DND-41 (cell line): ENCODE results near the gene STAG3.
"Not testable (repeated sequence)": the region's sequence is repeated elsewhere in the genome, so short reads cannot be mapped to it uniquely, and the experiment has no call there.

ENCODE experiments used
- ATAC-seq: fragments of 200-7000 bp; cut with Tn5 transposase; 3 replicates; pipeline ENCODE4 v1.9.1; 2021; ENCODE audit warnings: low read depth; ENCODE audit not compliant: insufficient read depth
- DNase-seq: peaks from one replicate; pipeline ENCODE4 v3.0.0-alpha.2; 2020
- H2AFZ ChIP-seq: 2 replicates; pipeline ENCODE4 v1.6.0; 2012; ENCODE audit warnings: low read depth, low read length
- H3K27ac ChIP-seq: 2 replicates; pipeline ENCODE4 v1.5.1; 2012; ENCODE audit warnings: low read length, inconsistent platforms
- H3K27me3 ChIP-seq: fragments of 200-600 bp; sonication (generic); 2 replicates; pipeline ENCODE4 v1.6.0; 2012; ENCODE audit warnings: low read length, mild to moderate bottlenecking, inconsistent platforms; ENCODE audit not compliant: insufficient read depth, poor library complexity
- H3K36me3 ChIP-seq: 2 replicates; pipeline ENCODE4 v1.5.1; 2012; ENCODE audit warnings: low read length, inconsistent platforms; ENCODE audit not compliant: insufficient read depth
- H3K4me1 ChIP-seq: 2 replicates; pipeline ENCODE4 v1.5.1; 2012; ENCODE audit warnings: mild to moderate bottlenecking, low read length; ENCODE audit not compliant: insufficient read depth
- H3K4me2 ChIP-seq: 2 replicates; pipeline ENCODE4 v1.6.0; 2012; ENCODE audit warnings: mild to moderate bottlenecking, moderate library complexity, low read length, inconsistent platforms; ENCODE audit not compliant: insufficient read depth
- H3K4me3 ChIP-seq, 2 experiments: fragments of 200-600 bp in 1 of 2; shearing (Covaris generic) in 1 of 2; 2 replicates each; pipeline ENCODE4 v1.5.1; 2012 to 2016; ENCODE audit warnings: inconsistent platforms in 2 of 2, low read length in 2 of 2, mild to moderate bottlenecking in 2 of 2, low read depth in 1 of 2, moderate library complexity in 1 of 2
- H3K79me2 ChIP-seq: 2 replicates; pipeline ENCODE4 v1.6.0; 2012; ENCODE audit warnings: low read length, inconsistent platforms; ENCODE audit not compliant: insufficient read depth
- H3K9ac ChIP-seq: 2 replicates; pipeline ENCODE4 v1.6.0; 2012; ENCODE audit warnings: low read depth, mild to moderate bottlenecking, inconsistent platforms, low read length, moderate library complexity
- H3K9me3 ChIP-seq: 2 replicates; pipeline ENCODE4 v1.5.1; 2012; ENCODE audit warnings: low read length, moderate library complexity, mild to moderate bottlenecking, inconsistent platforms; ENCODE audit not compliant: insufficient read depth, severe bottlenecking
- H4K20me1 ChIP-seq: 2 replicates; pipeline ENCODE4 v1.6.0; 2012; ENCODE audit warnings: low read length; ENCODE audit not compliant: insufficient read depth
- EZH2 ChIP-seq: IDR thresholded peaks from 3 replicates; pipeline ENCODE4 v1.6.1; 2012; ENCODE audit warnings: borderline replicate concordance, low read depth, mild to moderate bottlenecking, moderate library complexity, low read length, inconsistent platforms; ENCODE audit not compliant: severe bottlenecking
- TF ChIP-seq, protein P1 (sequence below): IDR thresholded peaks from 2 replicates; pipeline ENCODE4 v1.5.1; 2012; ENCODE audit warnings: borderline replicate concordance, low read length, moderate library complexity, mild to moderate bottlenecking; ENCODE audit not compliant: poor library complexity, severe bottlenecking; ENCODE audit errors: extremely low read depth

STAG3 gene

DNA sequence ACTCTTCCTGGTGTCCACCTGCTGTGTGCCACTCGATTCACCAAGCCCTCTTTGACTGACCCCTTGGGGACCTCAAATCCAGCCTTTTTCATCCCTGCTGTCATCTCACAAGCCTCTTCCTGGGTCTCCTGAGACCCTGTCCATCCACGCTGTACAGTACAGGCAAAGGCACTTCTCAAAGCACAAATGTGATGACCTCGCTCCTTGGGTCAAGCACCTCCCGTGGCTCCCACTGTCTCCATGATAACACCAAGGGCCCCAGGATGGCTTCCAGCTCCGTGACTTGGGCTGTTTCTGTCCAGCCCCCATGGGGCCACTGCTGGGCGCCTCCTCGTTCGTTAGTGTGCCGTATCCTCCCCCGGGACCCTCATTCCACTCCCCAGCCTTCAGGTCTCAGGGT lies 70.8 kb downstream of the STAG3 start:
- TF ChIP-seq EZH2: no peak
- TF ChIP-seq, protein P1, sequence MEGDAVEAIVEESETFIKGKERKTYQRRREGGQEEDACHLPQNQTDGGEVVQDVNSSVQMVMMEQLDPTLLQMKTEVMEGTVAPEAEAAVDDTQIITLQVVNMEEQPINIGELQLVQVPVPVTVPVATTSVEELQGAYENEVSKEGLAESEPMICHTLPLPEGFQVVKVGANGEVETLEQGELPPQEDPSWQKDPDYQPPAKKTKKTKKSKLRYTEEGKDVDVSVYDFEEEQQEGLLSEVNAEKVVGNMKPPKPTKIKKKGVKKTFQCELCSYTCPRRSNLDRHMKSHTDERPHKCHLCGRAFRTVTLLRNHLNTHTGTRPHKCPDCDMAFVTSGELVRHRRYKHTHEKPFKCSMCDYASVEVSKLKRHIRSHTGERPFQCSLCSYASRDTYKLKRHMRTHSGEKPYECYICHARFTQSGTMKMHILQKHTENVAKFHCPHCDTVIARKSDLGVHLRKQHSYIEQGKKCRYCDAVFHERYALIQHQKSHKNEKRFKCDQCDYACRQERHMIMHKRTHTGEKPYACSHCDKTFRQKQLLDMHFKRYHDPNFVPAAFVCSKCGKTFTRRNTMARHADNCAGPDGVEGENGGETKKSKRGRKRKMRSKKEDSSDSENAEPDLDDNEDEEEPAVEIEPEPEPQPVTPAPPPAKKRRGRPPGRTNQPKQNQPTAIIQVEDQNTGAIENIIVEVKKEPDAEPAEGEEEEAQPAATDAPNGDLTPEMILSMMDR: no peak
- Histone ChIP-seq H4K20me1 (peaks cover 8% of the 10 kb centered on the region; the same call in 1 of the 2 replicates), H3K4me2 (no peak overlapping the region), H3K9ac (no peak overlapping the region), H3K4me3 (no peak overlapping the region), H3K36me3 (no peaks in the 10 kb centered on the region), H2AFZ (no peak overlapping the region), H3K79me2 (peaks cover 35% of the 10 kb centered on the region), H3K9me3 (no peaks in the 10 kb centered on the region), H3K27me3 (no peaks in the 10 kb centered on the region), H3K4me1 (no peaks in the 10 kb centered on the region), H3K27ac (no peak overlapping the region)
- no peak for ATAC-seq
- no peak for DNase-seq

DNA sequence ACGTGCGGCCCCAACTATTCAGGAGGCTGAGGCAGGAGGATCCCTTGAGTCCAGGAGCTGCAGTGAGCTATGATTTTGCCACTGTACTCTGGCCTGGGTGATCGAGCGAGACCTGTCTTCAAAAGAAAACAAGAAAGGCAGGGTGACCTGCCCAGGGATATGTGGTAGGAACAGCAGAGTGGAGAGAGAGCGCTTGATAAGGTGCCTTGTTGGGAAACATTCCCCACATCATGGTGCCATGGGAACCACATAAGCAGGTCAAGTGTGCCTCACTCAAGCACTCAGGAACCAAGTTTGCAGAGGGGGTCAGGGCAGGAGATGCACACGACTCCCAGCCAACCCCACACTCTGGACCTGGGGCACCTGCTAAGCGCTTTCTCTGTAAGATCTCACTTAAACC lies 79.3 kb downstream of the STAG3 start:
- no peaks in the 10 kb centered on the region for H3K27me3 ChIP-seq
- DNase-seq: no peak
- H3K4me1 ChIP-seq: no peaks in the 10 kb centered on the region
- no peaks in the 10 kb centered on the region for H3K36me3 ChIP-seq
- ATAC-seq: no peak
- H3K79me2 ChIP-seq: peaks cover 41% of the 10 kb centered on the region
- peaks cover 23% of the 10 kb centered on the region for H4K20me1 ChIP-seq
- TF ChIP-seq, protein P1: no peak
- no peak for TF ChIP-seq EZH2
- H2AFZ ChIP-seq: no peak overlapping the region
- H3K4me3 ChIP-seq: no peak overlapping the region
- H3K27ac ChIP-seq: no peak overlapping the region
- no peak overlapping the region for H3K4me2 ChIP-seq
- no peaks in the 10 kb centered on the region for H3K9me3 ChIP-seq
- H3K9ac ChIP-seq: no peak overlapping the region

DNA sequence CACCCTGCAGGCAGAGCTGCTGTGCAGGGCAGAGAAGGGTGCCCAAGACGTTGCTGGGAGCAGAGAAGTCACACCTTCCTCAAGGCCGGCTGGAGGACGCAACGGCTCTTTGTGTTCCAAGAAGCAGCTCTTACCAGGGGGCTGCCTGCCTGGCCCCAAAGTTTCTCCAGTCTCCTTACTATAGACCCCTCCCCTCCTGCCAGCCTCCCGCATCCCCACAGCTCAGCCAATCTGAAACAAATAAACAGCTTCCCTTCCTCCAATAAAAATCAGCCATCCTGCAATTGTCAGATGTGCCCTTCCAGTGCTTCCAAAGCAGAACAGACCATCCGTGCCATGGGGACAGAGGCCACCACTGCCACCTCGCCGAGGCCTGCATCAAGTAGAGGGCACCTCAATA lies 82.3 kb downstream of the STAG3 start:
- not testable (repeated sequence) for H3K27ac ChIP-seq, H3K9ac ChIP-seq, ATAC-seq, H3K36me3 ChIP-seq, H3K4me2 ChIP-seq, H3K27me3 ChIP-seq, H3K9me3 ChIP-seq, DNase-seq, H3K4me1 ChIP-seq, H2AFZ ChIP-seq, H3K4me3 ChIP-seq
- H3K79me2 ChIP-seq: peaks cover 57% of the 10 kb centered on the region
- peaks cover 27% of the 10 kb centered on the region for H4K20me1 ChIP-seq

DNA sequence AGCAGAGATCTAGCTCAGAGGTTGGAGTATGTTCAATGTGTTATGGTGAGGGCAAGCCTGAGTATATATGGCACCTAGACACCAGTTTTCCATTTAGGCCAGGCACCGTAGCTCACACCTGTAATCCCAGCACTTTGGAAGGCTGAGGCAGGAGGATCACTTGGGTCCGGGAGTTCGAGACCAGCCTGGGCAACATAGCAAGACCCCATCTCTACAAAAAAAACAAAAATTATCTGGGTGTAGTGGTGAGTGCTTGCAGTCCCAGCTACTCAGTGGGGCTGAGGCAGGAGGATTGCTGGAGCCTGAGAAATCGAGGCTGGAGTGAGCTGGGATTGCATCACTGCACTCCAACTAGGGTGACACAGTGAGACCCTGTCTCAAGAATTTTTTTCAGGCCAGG lies 85.2 kb downstream of the STAG3 start:
- H3K36me3 ChIP-seq, H3K4me1 ChIP-seq, H3K4me2 ChIP-seq, H3K4me3 ChIP-seq, H3K9ac ChIP-seq, H2AFZ ChIP-seq, DNase-seq, ATAC-seq, H3K9me3 ChIP-seq, H3K27me3 ChIP-seq, H3K27ac ChIP-seq: not testable (repeated sequence)
- H4K20me1 ChIP-seq: peaks cover 25% of the 10 kb centered on the region; the same call in 1 of the 2 replicates
- H3K79me2 ChIP-seq: peaks cover 64% of the 10 kb centered on the region
